ENCODE measurements around the gene TNFSF11.

- TF ChIP-seq CTCF (IDR thresholded peaks at IDR 0.05) (no peak), ZFX (IDR thresholded peaks at IDR 0.05; ENCODE audit: borderline replicate concordance) (no peak)
Observed at GRCh38 chr13:42548731-42549551, 25.0 kb upstream of the TNFSF11 start.

All from 22Rv1 (cell line).